Measurements from ENCODE around the gene ELOB.

The ELOB gene

DNA sequence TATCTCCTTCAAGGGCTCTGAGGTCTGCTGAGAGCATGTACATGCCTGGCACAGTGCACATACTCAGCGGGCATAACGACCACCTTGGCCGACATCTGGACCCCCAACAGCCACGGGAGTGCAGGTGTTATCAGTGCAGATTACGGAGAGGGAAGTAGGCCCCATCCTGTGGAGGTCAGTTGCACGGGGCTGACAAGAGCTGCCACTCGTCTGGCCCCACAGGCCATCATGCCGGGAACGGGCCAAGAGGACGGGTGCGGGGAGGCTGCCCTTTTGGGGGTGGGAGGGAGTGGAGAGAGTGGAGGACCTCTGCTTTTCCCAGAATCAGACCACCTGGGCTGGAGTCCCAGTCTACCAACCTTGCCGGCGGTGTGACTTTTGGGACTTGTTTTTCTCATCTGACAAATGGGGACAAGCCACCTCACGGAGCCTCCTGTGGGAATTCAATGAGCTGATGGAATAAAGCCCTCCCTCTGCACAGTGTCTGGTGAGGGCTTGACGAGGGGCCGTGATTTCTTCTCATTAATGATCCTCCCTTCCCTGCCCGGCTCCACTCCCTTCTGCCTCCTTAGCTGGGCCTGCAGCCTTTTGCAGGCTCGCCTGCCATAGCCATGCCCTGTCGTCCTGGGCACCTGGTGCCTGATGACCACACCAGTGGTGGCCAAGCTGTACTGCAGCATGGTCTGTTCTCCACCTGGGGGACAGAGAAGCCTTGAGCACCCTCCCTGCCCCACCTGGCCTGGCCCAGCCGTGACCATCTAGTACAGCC is 5.7 kb upstream of the ELOB start:
- no peak for DNase-seq (ENCODE audit: low spot score)

DNA sequence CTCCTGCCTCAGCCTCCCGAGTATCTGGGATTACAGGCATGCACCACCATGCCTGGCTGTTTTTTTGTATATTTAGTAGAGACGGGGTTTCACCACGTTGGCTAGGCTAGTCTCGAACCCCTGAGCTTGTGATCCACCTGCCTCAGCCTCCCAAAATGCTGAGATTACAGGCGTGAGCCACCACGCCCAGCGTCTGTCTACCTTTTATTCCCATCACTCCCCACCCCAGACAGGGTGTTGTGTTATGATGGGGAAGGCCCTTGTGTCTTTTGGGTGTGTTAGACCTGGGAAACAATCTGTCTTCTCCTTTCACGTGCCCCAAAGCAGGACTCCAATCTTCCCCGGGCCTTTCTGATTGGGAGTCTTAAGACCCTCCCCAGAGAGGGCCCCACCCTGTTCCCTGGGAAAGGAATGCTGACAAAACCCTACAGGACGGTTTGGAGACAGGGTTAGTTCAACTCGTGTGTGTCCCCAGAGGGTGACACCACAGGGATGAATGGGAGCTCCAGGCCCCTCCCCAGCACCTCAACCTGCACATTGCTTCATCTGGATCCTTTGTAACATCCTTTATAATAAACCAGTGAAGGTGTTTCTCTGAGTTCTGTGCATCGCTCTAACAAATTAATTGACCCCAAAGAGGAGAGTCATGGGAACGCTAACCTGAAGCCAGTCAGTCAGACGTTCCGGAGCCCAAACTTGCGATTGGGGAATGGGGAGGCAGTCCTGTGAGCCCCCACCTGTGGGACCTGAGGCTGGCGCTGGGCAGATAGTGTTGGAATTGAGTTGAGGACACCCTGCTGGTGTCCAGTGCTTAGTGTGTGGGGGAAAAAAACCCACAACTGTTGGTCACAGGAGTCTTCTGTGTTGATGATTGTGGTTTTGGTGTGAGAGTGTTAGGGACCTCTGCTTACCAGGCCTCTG is 3.2 kb upstream of the ELOB start:
- DNase-seq (ENCODE audit: low spot score): no peak

GRCh38 chr16:2779151-2779920 is 2.3 kb upstream of the ELOB start:
- DNase-seq (ENCODE audit: low spot score): no peak

DNA sequence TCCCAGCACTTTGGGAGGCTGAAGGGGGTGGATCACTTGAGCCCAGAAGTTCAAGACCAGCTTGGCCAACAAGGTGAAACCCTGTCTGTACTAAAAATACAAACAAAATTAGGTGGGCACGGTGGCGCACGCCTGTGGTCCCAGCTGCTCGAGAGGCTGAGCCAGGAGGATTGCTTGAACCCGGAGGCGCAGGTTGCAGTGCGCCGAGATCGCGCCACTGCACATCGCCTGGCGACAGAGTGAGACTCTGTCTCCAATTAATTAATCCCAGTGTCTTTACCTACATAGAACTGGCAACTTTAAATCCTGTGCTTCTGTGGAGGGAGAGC is 1.5 kb upstream of the ELOB start:
- no peak for DNase-seq (ENCODE audit: low spot score)

GRCh38 chr16:2777903-2778629 is 986 bp upstream of the ELOB start:
- peak; percentile 45 for DNase-seq (ENCODE audit: low spot score)

DNA sequence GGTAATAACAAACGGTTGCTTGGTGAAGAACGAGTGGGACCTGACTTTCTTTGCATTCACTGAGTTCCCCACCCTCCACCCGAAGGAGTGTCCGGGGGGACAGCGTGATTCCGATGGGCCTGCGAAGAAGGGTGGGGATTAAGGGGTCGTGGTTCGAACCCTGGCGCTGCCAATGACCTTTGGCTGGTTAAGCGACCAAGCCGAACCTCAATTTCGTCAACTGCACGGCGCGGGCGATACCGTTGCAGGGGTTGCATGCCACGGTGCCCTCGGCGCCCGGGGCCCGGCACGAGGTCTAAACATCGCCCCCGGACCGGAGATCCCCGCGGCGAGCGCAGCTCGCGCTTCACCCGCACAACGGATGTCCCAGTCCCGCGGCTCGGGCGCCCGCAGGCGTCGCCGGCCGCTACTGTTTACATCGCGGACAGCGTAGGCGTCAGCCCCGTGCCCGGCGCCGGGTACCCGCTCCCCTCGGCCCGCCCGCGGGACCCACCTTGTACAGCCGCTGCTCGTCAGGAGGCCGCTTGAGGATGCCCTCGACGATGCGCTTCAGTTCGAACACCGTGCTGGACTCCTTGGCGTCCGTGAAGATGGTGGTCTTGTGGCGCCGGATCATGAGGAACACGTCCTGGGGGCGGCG is 460 bp downstream of the ELOB start:
- DNase-seq (ENCODE audit: low spot score): no peak

DNA sequence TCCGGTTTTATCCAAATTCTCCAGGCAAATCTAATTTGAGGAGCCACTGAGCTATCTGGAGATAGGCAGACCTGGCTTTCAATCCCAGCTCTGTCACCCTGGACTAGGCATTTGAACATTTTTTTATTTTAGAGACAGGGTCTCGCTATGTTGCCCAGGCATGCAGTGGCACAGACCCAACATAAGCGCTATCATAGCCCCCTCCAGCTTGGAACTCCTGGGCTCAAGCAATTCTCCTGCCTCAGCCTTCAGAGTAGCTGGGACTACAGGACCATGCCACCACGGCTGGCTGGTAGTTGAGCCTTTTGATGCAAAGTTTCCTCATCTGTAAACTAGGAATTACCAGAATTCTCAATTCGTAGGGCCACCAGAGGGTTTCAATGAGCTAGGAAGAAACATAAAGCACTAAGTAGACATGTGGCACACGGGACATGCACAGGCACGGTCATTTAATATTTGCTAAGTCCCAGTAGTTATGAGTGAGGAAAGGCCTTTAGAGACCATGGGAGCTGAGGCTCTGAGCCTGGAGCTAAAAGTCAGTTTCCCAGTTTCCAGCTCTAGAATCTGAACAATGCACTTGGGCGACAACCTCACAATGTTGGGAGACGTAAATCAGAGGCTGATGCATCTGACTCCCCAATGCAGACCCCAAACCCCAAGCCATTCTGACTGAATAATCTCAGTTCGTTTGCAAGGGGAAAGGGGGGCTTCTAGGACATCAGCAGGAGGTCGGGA is 1.1 kb downstream of the ELOB start:
- DNase-seq (ENCODE audit: low spot score): no peak

GRCh38 chr16:2775131-2775716 is 1.9 kb downstream of the ELOB start:
- no peak for DNase-seq (ENCODE audit: low spot score)

DNA sequence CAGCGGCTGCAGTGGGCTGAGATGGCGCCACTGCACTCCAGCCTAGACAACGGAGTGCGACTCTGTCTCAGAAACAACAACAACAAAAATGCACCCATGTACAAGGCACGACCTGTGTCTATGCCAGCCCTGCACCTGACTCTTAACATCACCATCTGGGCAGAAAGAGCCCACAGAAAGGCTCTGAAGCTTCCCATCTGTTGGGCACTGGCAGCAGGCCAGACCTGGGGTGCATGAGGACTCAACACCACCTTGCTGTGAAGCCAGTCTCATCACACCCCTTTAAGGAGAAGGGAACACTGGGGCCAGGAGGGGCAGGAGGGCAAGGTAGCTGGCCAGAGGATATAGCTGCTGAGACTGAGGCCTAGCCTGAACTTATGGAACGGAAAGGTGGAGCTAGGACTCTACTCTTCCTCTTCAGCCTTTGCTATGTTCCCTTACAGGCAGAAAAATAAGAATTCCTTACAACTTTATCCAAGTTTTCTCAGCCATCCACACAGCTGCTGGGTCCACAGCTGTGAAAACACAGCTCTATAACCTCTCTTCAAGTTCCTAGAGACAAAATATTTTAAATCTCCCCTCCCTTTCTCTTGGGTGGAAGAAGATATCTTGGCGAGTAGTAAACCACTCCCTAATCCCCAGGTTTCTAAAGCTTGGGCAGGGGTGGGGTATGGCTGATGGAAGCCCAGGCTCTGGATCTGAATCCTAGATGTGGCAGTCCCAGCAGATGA is 2.8 kb downstream of the ELOB start:
- no peak for DNase-seq (ENCODE audit: low spot score)

- no peak for DNase-seq (ENCODE audit: low spot score)
These were observed 3.7 kb downstream of the ELOB start for GRCh38 chr16:2773188-2773968.

DNA sequence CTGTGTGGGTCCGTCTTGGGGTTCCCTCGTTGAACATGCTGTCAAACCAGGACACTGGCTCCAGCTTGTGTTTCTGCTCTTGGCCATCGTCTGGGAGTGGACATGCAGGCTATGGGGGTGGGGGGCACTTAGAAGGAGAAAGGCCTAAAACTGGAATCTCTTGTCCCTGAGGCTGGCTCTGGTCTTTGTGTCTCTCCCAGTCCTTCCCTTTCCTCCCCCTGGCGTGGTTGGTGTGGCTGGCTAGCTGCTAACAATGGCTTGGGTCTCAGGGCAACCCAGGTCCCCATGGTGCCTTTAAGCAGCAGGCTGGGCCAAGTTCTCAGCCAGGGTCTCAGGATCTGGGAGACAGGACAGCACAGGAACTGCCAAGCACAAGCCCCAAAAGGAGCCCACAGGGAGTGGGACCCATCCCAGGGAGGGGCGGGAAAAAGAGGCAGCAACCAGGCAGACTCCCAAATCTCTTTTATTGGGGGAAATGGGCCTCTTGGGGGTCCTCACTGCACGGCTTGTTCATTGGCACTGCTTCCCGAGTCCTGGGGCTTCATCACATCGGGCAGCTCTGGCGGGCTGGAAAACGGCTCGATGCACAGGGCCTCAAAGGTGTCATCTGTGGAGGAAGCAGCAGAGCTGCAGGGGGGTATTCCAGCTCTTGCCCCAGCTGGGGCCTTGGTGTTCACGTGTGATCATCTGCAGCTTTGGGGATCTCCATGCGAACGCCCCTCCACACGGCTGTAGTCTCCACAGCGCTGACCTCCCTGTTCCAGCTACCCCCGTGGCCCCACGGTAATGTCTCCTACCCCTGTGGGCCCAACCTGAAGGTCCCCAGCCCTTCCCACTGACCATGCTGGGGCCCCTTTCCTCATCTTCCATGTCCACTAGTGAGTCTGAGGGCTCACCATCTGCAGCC is 5.3 kb downstream of the ELOB start:
- no peak for DNase-seq (ENCODE audit: low spot score)

DNA sequence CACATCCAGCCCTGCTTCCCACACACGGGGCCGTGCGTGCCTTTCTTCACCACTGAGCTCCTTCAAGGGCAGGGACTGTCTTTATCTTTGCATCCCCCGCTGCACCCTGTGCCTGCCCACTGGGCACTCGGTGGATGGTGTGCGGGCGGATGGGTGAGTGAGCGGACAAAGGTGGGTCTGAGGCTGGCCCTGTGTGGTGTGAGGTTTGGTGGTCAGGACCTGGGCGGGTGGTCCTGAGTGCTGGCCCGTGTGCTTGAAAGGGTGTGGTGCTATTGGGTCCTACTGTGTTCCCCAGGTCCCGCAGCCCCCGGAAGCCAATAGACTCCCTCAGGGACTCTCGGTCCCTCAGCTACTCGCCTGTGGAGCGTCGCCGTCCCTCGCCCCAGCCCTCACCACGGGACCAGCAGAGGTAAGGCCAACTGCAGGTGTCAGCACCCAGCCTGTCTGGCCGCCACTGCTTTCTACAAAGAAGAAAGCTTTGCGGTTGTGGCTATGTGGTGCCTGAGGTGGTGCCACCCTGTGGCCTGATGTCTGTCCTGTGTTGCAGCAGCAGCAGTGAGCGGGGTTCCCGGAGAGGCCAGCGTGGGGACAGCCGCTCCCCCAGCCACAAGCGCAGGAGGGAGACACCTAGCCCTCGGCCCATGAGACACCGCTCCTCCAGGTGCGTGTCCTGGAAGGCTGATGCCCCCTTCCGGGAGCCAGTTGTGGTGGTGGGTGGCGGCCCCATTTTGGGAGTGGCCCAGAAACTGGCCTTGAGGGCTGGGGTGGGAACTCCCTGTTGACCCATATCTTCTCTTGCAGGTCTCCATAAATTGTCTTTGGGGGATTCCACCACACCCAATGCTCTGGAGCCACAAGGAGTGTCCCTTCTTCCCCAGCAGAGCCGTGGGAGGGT is 6.8 kb downstream of the ELOB start:
- no peak for DNase-seq (ENCODE audit: low spot score)

DNA sequence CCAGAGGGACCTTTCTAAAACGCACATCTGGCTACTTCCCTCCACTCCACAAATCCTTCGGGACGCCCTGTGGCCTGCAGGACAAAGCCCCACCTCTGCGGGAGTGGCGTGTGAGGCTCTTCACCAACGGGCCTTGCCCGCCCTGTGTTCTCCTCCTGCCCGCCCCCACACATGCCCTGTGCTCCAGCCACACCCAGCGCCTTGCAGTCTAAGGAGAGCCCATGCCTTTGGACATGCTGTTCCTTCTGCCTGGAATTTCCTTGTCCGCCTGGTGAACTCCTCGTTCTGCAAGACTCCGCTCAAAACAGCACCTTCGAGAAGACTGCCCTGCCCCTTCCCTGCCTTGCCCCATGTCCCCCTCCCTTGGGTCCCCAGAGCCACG is 7.4 kb downstream of the ELOB start:
- DNase-seq (ENCODE audit: low spot score): no peak

GRCh38 chr16:2769100-2769529 is 8.0 kb downstream of the ELOB start:
- no peak for DNase-seq (ENCODE audit: low spot score)

DNA sequence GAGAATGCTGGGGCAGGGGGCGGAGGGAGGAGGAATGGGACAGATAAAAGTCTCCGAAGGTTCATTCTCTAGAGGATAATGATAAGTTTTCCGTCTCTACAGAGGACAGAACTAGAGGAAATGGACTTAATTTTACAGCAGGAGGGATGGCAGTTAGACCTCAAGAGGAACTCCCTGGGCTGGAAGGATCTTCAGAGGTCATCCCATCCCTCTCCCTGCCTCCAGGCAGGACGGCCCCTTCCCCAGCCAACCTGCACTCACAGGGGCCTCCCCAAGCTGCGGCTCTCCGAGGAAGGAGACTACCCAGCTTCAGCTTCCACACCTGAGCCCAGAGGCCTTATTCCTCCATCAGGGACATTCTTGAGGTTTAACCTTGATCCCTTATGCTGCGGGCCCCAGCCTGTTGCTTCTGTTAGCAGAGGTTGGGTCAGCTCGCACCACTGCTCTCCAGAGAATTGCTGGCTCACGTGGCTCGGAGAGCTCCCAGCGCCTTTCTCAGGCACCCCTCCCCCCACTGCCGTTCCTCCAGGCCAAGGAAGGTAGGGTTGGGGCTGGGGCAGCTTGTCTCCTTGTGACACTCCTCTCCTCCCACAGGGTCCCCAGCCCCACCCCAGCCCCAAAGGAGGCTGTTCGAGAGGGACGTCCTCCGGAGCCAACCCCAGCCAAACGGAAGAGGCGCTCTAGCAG is 8.5 kb downstream of the ELOB start:
- no peak for DNase-seq (ENCODE audit: low spot score)

DNA sequence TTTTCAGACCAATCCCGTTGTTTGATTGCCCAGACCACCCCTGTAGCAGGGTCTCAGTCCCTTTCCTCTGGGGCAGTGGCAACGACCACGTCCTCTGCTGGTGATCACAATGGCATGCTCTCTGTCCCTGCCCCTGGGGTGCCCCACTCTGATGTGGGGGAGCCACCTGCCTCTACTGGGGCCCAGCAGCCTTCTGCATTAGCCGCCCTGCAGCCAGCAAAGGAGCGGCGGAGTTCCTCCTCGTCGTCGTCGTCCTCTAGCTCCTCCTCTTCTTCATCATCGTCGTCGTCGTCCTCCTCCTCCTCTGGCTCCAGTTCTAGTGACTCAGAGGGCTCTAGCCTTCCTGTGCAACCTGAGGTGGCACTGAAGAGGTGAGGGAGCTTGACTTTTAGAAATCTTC is 9.2 kb downstream of the ELOB start:
- no peak for DNase-seq (ENCODE audit: low spot score)

Measured in LoVo (cell line).